Measurements from ENCODE around the gene SUSD3. TPM values are rescaled to one million over a fixed set of nuclear protein-coding genes. Genes with fewer than 3 reads are reported as not detected.

The SUSD3 gene
- total and polyA plus RNA-seq, 2 of the 4 experiments (the other 2 are of a cell fraction): 0.54 to 1.5 TPM

- no peak for TF ChIP-seq MAFK (IDR thresholded peaks at IDR 0.05; ENCODE audit: low read depth, low read length)
- no peak for TF ChIP-seq BHLHE40 (IDR thresholded peaks at IDR 0.05; ENCODE audit: low read depth, low read length)
These were observed 1.4 kb downstream of the SUSD3 start (continued) for GRCh38 chr9:93059715-93060578.

DNA sequence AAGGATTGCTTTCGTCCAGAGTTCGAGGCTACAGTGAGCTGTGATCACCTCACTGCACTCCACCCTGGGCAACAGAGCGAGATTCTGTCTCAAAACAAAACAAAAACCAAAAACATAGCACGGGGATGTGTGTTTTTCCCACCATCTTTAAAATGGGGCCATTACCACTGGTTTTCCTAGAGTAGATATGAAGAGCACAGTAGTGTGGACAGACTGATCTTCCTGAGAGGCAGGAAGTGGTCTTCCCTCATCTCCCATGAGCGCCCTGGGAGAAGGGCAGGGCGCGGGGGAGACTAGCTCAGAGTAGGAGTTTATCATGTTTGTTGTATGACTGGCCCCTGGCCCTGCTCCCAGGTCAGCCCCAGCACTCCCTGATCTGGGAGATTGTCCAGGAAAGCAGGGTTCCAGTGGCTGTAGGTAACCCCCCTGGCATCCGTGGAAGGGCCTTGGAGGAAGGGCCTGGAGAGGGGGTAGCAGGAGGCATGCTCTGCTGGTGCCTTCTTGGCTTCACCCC is 2.3 kb downstream of the SUSD3 start:
- H3K23ac ChIP-seq (ENCODE audit: low read depth, low read length): no peak overlapping the region
- ATAC-seq (ENCODE audit: low read depth) (peak; percentile 59), DNase-seq (peak; percentile 41)
- H4K20me1 ChIP-seq (ENCODE audit: insufficient read depth, low read length): no peaks in the 10 kb centered on the region
- H3K27me3 ChIP-seq (ENCODE audit: control insufficient read depth, insufficient read depth, low read length): peaks cover 11% of the 10 kb centered on the region; the same call in 1 of the 2 replicates
- H2BK15ac ChIP-seq (ENCODE audit: low read depth, low read length): no peak overlapping the region
- peaks cover 2% of the 10 kb centered on the region; the same call in 1 of the 2 replicates for H3K4me1 ChIP-seq (ENCODE audit: control insufficient read depth, insufficient read depth, low read length)
- H3K56ac ChIP-seq (ENCODE audit: extremely low read depth, insufficient read depth, low read length): no peak overlapping the region
- ChIA-PET CTCF (interaction anchor here (0.8 kb wide), 1 partner anchor 57 kb away, joined by 3 read pairs; no protein-coding TSS in a partner anchor), POLR2A (ENCODE audit: unreplicated experiment) (no interaction called here)
- no peak overlapping the region for H3K4me2 ChIP-seq (ENCODE audit: low read depth, low read length)
- no peak overlapping the region for H2BK5ac ChIP-seq (ENCODE audit: low read depth, low read length, poor library complexity, severe bottlenecking)
- H4K91ac ChIP-seq (ENCODE audit: insufficient read depth, low read depth, low read length): no peak overlapping the region
- peak overlapping the region; percentile 69 for H2AFZ ChIP-seq (replicated peaks; ENCODE audit: low read length, poor library complexity)
- H3K79me1 ChIP-seq (ENCODE audit: low read depth in 1 of 2, low read length in 2 of 2): no peaks in the 10 kb centered on the region
- H3K36me3 ChIP-seq (ENCODE audit: control insufficient read depth, insufficient read depth, low read length): no peaks in the 10 kb centered on the region
- no peak overlapping the region for H2AK9ac ChIP-seq (replicated peaks; ENCODE audit: low read depth, low read length, poor library complexity)
- H3K9ac ChIP-seq (ENCODE audit: low read depth, low read length): no peak overlapping the region
- intact Hi-C loops (cut with micrococcal nuclease): no loop called here
- no peak overlapping the region for H3K18ac ChIP-seq (ENCODE audit: low read depth, low read length)
- WGBS, 2 experiments (ENCODE audit: extremely low coverage in 2 of 2, insufficient read length in 1 of 2): 100% methylated on average over 1 of the region's 8 CpGs; no CpG with 5 or more reads in 1 of the 2 experiments
- H3K27ac ChIP-seq (ENCODE audit: insufficient read depth, low read length): no peak overlapping the region
- H3K9me1 ChIP-seq (ENCODE audit: insufficient read depth, low read length): no peaks in the 10 kb centered on the region; the same call in 1 of the 2 replicates
- no peaks in the 10 kb centered on the region for H3K9me3 ChIP-seq (ENCODE audit: control insufficient read depth, insufficient read depth, low read length)
- no peak overlapping the region for H3K4me3 ChIP-seq (ENCODE audit: insufficient read depth, low read depth, low read length)
- H2BK120ac ChIP-seq (ENCODE audit: low read depth, low read length): no peak overlapping the region
- no peak overlapping the region; a peak in 1 of 4 replicates for H4K8ac ChIP-seq (ENCODE audit: low read depth in 2 of 2, low read length in 2 of 2)
- no peak overlapping the region for H2AK5ac ChIP-seq (ENCODE audit: low read depth, low read length)
- H4K5ac ChIP-seq (ENCODE audit: low read depth, low read length): no peak overlapping the region
- H2BK20ac ChIP-seq (ENCODE audit: low read depth, low read length): no peak overlapping the region
- no TSS peak for BruUV-seq (replicated peaks)
- in situ Hi-C loops (cut with MboI; ENCODE audit: low sequenced_read_pairs): no loop called here
- no peak overlapping the region; the same call in 1 of the 2 replicates for H3K14ac ChIP-seq (replicated peaks; ENCODE audit: low read depth, low read length)
- dilution Hi-C loops (cut with HindIII; ENCODE audit: low sequenced_read_pairs, unreplicated experiment): no loop called here
- no peak overlapping the region for H3K4ac ChIP-seq (ENCODE audit: low read depth, low read length)
- no peak for TF ChIP-seq BHLHE40 (IDR thresholded peaks at IDR 0.05; ENCODE audit: low read depth, low read length)
- no peak for TF ChIP-seq FOS (IDR thresholded peaks at IDR 0.05; ENCODE audit: low read depth, low read length)
- no peak for TF ChIP-seq MAFK (IDR thresholded peaks at IDR 0.05; ENCODE audit: low read depth, low read length)
- no peak for TF ChIP-seq MXI1 (IDR thresholded peaks at IDR 0.05; ENCODE audit: borderline replicate concordance, low read depth, low read length)
- TF ChIP-seq RCOR1 (IDR thresholded peaks at IDR 0.05; ENCODE audit: insufficient replicate concordance, low read length): no peak
- TF ChIP-seq POLR2A (IDR thresholded peaks at IDR 0.05; ENCODE audit: low read depth, low read length): no peak
- TF ChIP-seq CTCF (conservative IDR thresholded peaks at IDR 0.05; ENCODE audit: low read depth, low read length): no peak
- no peak for TF ChIP-seq CEBPB (IDR thresholded peaks at IDR 0.05; ENCODE audit: low read depth, low read length)
- no peak for TF ChIP-seq RFX5 (IDR thresholded peaks at IDR 0.05; ENCODE audit: low read depth, low read length)
- TF ChIP-seq, protein P1, sequence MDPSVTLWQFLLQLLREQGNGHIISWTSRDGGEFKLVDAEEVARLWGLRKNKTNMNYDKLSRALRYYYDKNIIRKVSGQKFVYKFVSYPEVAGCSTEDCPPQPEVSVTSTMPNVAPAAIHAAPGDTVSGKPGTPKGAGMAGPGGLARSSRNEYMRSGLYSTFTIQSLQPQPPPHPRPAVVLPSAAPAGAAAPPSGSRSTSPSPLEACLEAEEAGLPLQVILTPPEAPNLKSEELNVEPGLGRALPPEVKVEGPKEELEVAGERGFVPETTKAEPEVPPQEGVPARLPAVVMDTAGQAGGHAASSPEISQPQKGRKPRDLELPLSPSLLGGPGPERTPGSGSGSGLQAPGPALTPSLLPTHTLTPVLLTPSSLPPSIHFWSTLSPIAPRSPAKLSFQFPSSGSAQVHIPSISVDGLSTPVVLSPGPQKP (IDR thresholded peaks at IDR 0.05; ENCODE audit: borderline replicate concordance, low read depth, low read length): no peak
- no peak for TF ChIP-seq MAZ (IDR thresholded peaks at IDR 0.05; ENCODE audit: borderline replicate concordance, low read depth, low read length)
- TF ChIP-seq SMC3 (IDR thresholded peaks at IDR 0.05; ENCODE audit: low read depth, low read length): no peak
- TF ChIP-seq NFE2L2 (IDR thresholded peaks at IDR 0.05; ENCODE audit: low read depth, low read length): no peak
